Activated T-helper 2 cell treated with anti-CD3 and anti-CD28 coated beads, Interferon-gamma antibody, Interleukin-2, Interleukin-4, amounts not matched to agents 10 μg/mL and 5 μg/mL and 100 μg/mL, durations not matched to agents 14 hours and 24 hours and 36 hours (primary cell): ENCODE measurements around the gene ROBO2. TPM values are rescaled to one million over a fixed set of nuclear protein-coding genes. Genes with fewer than 3 reads are reported as not detected.

Experiments
- DNase-seq: peaks from one replicate; pipeline ENCODE4 v3.0.0; 2021; ENCODE audit warnings: low spot score
- H3K27ac Mint-ChIP-seq: one replicate; pipeline ENCODE4 v1.8.0; 2021; ENCODE audit warnings: mixed read lengths
- H3K27me3 Mint-ChIP-seq: one replicate; pipeline ENCODE4 v1.8.0; 2021; ENCODE audit warnings: low read depth, mixed read lengths
- H3K36me3 Mint-ChIP-seq: one replicate; pipeline ENCODE4 v1.8.0; 2021; ENCODE audit warnings: low read depth, mixed read lengths
- H3K4me1 Mint-ChIP-seq: one replicate; pipeline ENCODE4 v1.8.0; 2021; ENCODE audit warnings: low read depth, mixed read lengths
- H3K4me3 Mint-ChIP-seq: one replicate; pipeline ENCODE4 v1.8.0; 2021; ENCODE audit warnings: low read depth, mild to moderate bottlenecking, moderate library complexity, mixed read lengths
- H3K9me3 Mint-ChIP-seq: one replicate; pipeline ENCODE4 v1.8.0; 2021; ENCODE audit warnings: mixed read lengths
- intact Hi-C: fragments of 100-400 bp; cut with micrococcal nuclease; formaldehyde crosslinking; loops from one replicate; pipeline ENCODE4 v1.15.1; 2023
- total RNA-seq: library from RNA; stranded (reverse); gene quantifications from 2 replicates; pipeline ENCODE4 v1.2.3, GENCODE V29; 2022

ROBO2 gene
- total RNA-seq, 1 donor from 2014 or later: not detected

GRCh38 chr3:77489216-77489615 is 449.3 kb downstream of the ROBO2 start:
- peaks cover 35% of the 10 kb centered on the region for H3K9me3 Mint-ChIP-seq
- intact Hi-C loops: no loop called here
- no peak overlapping the region for H3K27ac Mint-ChIP-seq
- H3K4me1 Mint-ChIP-seq: no peaks in the 10 kb centered on the region
- DNase-seq: no peak
- no peaks in the 10 kb centered on the region for H3K36me3 Mint-ChIP-seq
- no peak overlapping the region for H3K4me3 Mint-ChIP-seq
- H3K27me3 Mint-ChIP-seq: no peaks in the 10 kb centered on the region

DNA sequence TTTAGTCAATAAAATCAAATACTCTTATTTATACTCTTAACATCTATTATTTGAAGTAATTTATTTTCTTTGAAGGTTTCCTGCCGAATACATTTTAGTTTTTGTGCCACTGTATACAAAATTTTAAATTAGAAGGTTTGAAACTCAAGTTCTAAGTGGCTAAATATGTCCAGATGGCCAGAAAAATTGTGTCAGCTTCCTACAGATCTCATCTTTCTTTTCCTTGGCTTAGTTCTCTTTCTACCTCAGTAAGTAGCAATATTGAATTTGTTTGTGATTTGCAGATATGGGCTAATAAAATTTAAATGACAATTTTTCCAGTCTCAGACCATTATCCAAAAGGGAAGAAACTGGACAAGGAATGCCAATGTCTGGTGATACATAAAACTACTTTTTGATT is 452.1 kb downstream of the ROBO2 start:
- Mint-ChIP-seq H3K4me3 (no peak overlapping the region), H3K9me3 (peaks cover 11% of the 10 kb centered on the region), H3K4me1 (no peaks in the 10 kb centered on the region), H3K36me3 (no peaks in the 10 kb centered on the region), H3K27ac (no peak overlapping the region), H3K27me3 (no peaks in the 10 kb centered on the region)
- intact Hi-C loops: no loop called here
- DNase-seq: no peak

GRCh38 chr3:77500721-77501120 is 460.8 kb downstream of the ROBO2 start:
- H3K27ac Mint-ChIP-seq: no peak overlapping the region
- peaks cover 14% of the 10 kb centered on the region for H3K9me3 Mint-ChIP-seq
- no peaks in the 10 kb centered on the region for H3K36me3 Mint-ChIP-seq
- no peaks in the 10 kb centered on the region for H3K27me3 Mint-ChIP-seq
- intact Hi-C loops: no loop called here
- H3K4me3 Mint-ChIP-seq: no peak overlapping the region
- H3K4me1 Mint-ChIP-seq: no peaks in the 10 kb centered on the region
- no peak for DNase-seq

DNA sequence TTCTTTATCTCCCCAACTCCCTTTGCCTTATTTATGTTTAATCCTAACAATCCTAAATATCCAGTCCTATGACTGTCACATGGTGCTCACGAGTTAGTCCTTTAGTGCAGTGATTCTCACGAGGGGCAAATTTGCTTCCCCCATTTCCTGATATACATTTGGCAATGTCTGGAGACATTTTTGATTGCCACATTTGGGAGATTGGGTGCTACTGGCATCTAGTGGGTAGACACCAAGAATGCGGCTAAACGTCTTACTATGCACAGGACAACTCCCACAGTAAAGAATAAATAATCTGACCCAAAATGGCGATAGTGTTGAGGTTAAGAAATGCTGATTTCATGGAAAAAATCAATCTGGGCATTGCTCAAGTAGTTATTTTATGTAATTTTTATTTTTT is 466.5 kb downstream of the ROBO2 start:
- Mint-ChIP-seq H3K27me3 (no peaks in the 10 kb centered on the region), H3K27ac (no peak overlapping the region), H3K4me1 (no peaks in the 10 kb centered on the region), H3K9me3 (peaks cover 34% of the 10 kb centered on the region), H3K4me3 (no peak overlapping the region), H3K36me3 (no peaks in the 10 kb centered on the region)
- intact Hi-C loops: no loop called here
- no peak for DNase-seq

DNA sequence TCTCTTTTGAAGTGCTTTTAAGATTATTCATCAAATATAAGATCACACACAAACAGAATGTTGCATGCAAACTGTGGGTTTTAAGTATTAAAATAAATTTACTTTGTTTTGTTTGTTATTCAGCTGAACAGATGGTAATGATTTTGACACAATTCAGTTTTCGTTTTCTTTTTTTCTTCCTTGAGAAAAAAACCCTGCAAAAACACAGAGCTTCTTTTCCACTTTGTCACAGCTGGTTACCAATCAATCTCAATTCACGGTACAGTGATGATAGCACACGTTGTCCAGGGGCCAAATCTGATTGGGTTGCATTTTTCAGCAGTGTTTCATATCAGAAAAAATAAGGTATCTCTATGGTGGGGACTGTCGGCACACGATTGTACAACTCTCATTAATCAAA is 473.6 kb downstream of the ROBO2 start:
- H3K27ac Mint-ChIP-seq: no peak overlapping the region
- no peaks in the 10 kb centered on the region for H3K36me3 Mint-ChIP-seq
- H3K9me3 Mint-ChIP-seq: peaks cover 36% of the 10 kb centered on the region
- DNase-seq: no peak
- H3K27me3 Mint-ChIP-seq: no peaks in the 10 kb centered on the region
- no peaks in the 10 kb centered on the region for H3K4me1 Mint-ChIP-seq
- no peak overlapping the region for H3K4me3 Mint-ChIP-seq
- intact Hi-C loops: no loop called here

DNA sequence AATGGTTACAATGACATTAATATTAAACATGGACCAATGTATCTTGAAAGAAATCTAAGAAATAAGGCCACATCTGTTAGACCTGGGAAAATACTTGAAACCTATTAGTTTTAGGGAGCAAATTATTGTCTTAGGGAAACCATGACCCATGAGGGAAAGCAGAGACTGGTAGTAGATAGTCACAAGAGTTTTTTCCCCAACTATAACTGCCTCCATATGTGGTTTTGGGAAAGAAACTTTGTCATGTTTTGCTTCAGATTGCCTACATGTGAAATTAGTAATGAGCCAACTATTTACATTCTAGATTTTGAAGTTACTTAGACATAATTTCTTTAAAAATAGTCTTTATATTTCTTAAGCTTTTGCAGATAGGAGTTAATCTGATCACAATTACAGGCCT is 474.9 kb downstream of the ROBO2 start:
- no peak for DNase-seq
- H3K9me3 Mint-ChIP-seq: peaks cover 31% of the 10 kb centered on the region
- intact Hi-C loops: no loop called here
- no peaks in the 10 kb centered on the region for H3K36me3 Mint-ChIP-seq
- H3K27me3 Mint-ChIP-seq: no peaks in the 10 kb centered on the region
- no peak overlapping the region for H3K27ac Mint-ChIP-seq
- no peak overlapping the region for H3K4me3 Mint-ChIP-seq
- no peaks in the 10 kb centered on the region for H3K4me1 Mint-ChIP-seq

DNA sequence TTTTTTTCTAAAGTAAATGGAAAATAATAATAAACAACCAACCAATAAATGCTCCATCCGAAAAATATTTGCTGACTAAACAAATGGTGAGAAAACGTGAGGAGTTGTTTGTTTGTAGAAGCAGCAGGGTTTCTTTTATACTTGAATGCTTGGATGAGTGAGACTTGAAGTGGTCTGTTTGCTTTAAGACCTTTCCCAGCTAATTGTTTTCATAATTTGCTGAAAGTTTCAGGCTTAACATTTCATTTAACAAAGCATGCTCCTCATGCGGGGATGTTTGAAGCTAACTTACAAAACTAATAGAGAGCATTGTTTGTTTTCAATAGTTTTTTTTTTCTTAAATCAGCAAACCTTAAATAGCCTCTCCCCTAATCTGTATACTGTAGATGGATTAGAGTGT is 484.6 kb downstream of the ROBO2 start:
- no peaks in the 10 kb centered on the region for H3K27me3 Mint-ChIP-seq
- H3K9me3 Mint-ChIP-seq: peaks cover 31% of the 10 kb centered on the region
- no peaks in the 10 kb centered on the region for H3K4me1 Mint-ChIP-seq
- intact Hi-C loops: no loop called here
- H3K36me3 Mint-ChIP-seq: no peaks in the 10 kb centered on the region
- H3K27ac Mint-ChIP-seq: no peak overlapping the region
- DNase-seq: no peak
- no peak overlapping the region for H3K4me3 Mint-ChIP-seq

DNA sequence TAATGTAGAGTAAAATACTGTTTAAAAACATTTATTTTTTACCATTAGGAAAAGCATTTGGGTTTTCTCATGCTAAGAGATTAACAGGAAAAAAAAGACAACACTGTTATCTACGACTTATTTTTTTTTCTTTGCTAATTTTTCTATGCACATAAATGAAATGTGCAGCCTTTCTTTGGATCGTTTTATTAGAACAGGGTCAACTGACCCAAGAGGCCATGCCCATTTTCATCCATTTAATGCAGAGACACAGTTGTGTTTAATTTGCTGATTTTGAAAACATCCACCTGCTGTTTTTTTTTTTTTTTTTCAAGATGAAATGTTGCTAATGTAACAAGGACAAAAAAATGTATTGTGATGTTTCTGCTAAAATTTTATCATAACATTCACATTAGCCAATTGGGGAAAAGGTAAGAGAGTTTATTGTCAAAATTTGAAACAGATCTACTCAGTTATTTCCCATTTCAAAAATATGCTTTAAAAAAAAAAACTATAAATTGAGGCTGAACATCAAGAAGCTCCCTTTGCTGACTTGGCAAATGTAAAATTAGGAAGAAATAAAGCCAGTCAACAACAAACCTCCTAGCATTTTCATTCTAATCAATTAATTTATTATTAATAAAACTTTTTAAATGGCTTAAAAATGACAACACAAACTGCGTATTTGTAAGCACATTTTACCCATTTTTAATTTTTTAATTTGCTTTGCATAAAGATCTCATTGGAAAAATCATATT is 485.2 kb downstream of the ROBO2 start:
- intact Hi-C loops: no loop called here
- Mint-ChIP-seq H3K9me3 (peaks cover 25% of the 10 kb centered on the region), H3K27ac (no peak overlapping the region), H3K36me3 (no peaks in the 10 kb centered on the region), H3K4me3 (no peak overlapping the region), H3K4me1 (no peaks in the 10 kb centered on the region), H3K27me3 (no peaks in the 10 kb centered on the region)
- DNase-seq: no peak

GRCh38 chr3:77526573-77527113 is 486.7 kb downstream of the ROBO2 start:
- no peaks in the 10 kb centered on the region for H3K27me3 Mint-ChIP-seq
- no peaks in the 10 kb centered on the region for H3K36me3 Mint-ChIP-seq
- no peak for DNase-seq
- peaks cover 14% of the 10 kb centered on the region for H3K9me3 Mint-ChIP-seq
- intact Hi-C loops: no loop called here
- H3K27ac Mint-ChIP-seq: no peak overlapping the region
- H3K4me3 Mint-ChIP-seq: no peak overlapping the region
- H3K4me1 Mint-ChIP-seq: no peaks in the 10 kb centered on the region

- Mint-ChIP-seq H3K4me1 (no peaks in the 10 kb centered on the region), H3K36me3 (no peaks in the 10 kb centered on the region), H3K27me3 (no peaks in the 10 kb centered on the region), H3K27ac (no peak overlapping the region), H3K4me3 (no peak overlapping the region), H3K9me3 (peaks cover 22% of the 10 kb centered on the region)
- intact Hi-C loops: no loop called here
- no peak for DNase-seq
Measured at GRCh38 chr3:77529522-77529921, 489.6 kb downstream of the ROBO2 start.

DNA sequence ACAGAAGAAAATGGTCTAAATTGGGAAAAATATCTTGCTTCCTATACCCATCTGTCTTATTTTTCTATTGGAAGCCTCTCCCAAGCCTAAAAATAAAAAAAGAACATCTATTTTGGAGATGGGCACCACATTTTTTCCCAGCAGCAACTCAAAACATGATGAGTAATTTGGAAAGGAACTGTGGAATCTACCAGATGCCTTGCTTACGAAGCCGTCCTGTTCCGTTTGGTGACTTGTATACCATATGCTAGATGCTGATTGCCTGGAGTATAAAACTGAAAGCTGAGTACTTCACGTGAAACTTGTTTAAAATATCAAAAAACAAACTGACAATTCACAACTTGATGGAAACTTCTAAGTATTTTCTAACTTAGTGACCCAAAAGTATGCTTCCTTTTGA is 491.0 kb downstream of the ROBO2 start:
- Mint-ChIP-seq H3K27ac (no peak overlapping the region), H3K36me3 (no peaks in the 10 kb centered on the region), H3K9me3 (peaks cover 24% of the 10 kb centered on the region), H3K27me3 (no peaks in the 10 kb centered on the region), H3K4me1 (no peaks in the 10 kb centered on the region), H3K4me3 (no peak overlapping the region)
- no peak for DNase-seq
- intact Hi-C loops: no loop called here

GRCh38 chr3:77535116-77535515 is 495.2 kb downstream of the ROBO2 start:
- H3K4me1 Mint-ChIP-seq: no peaks in the 10 kb centered on the region

GRCh38 chr3:77536038-77536775 is 496.3 kb downstream of the ROBO2 start:
- H3K27me3 Mint-ChIP-seq: no peaks in the 10 kb centered on the region
- no peak for DNase-seq
- H3K4me3 Mint-ChIP-seq: no peak overlapping the region
- no peak overlapping the region for H3K27ac Mint-ChIP-seq
- intact Hi-C loops: no loop called here
- H3K9me3 Mint-ChIP-seq: peaks cover 34% of the 10 kb centered on the region
- no peaks in the 10 kb centered on the region for H3K4me1 Mint-ChIP-seq
- no peaks in the 10 kb centered on the region for H3K36me3 Mint-ChIP-seq

More at GRCh38 chr3:77535116-77535515, 495.2 kb downstream of the ROBO2 start:
- no peaks in the 10 kb centered on the region for H3K36me3 Mint-ChIP-seq
- H3K27me3 Mint-ChIP-seq: no peaks in the 10 kb centered on the region
- no peak overlapping the region for H3K27ac Mint-ChIP-seq
- intact Hi-C loops: no loop called here
- H3K9me3 Mint-ChIP-seq: peaks cover 34% of the 10 kb centered on the region
- DNase-seq: no peak
- no peak overlapping the region for H3K4me3 Mint-ChIP-seq
